Measurements from ENCODE around the gene SMIM17. TPM values are rescaled to one million over a fixed set of nuclear protein-coding genes. Genes with fewer than 3 reads are reported as not detected.

The SMIM17 gene
- total and polyA plus RNA-seq, 4 donors: 0.28 TPM; not detected in 3

- Histone ChIP-seq H3K36me3 (ENCODE audit: control insufficient read depth in 4 of 4, insufficient read depth in 3 of 4, low read depth in 1 of 4, low read length in 3 of 4) (peaks cover 0 to 15% (median 3%) of the 10 kb centered on the region in 4 donors), H3K9me3 (ENCODE audit: control insufficient read depth in 4 of 4, low read length in 3 of 4) (peaks cover 21 to 63% (median 44%) of the 10 kb centered on the region in 4 donors), H3K27me3 (ENCODE audit: control insufficient read depth in 4 of 4, insufficient read depth in 4 of 4, low read length in 3 of 4) (no peaks in the 10 kb centered on the region), H3K9ac (ENCODE audit: low read depth in 1 of 2, low read length in 2 of 2) (no peak overlapping the region), H3K4me3 (ENCODE audit: low read depth in 1 of 3, low read length in 3 of 3) (no peak overlapping the region), H3K4me1 (ENCODE audit: control insufficient read depth in 4 of 4, insufficient read depth in 4 of 4, low read length in 3 of 4) (no peaks in the 10 kb centered on the region), H3K27ac (ENCODE audit: low read depth in 1 of 2, low read length in 2 of 2) (no peak overlapping the region)
- TF ChIP-seq FOXA1 (IDR thresholded peaks at IDR 0.05): no peak
- TF ChIP-seq YY1 (IDR thresholded peaks at IDR 0.05): no peak
- TF ChIP-seq SP1 (IDR thresholded peaks at IDR 0.05): no peak
- no peak for TF ChIP-seq RAD21 (IDR thresholded peaks at IDR 0.05)
- no peak for TF ChIP-seq TAF1 (conservative IDR thresholded peaks at IDR 0.05)
- no peak for TF ChIP-seq HNF4G (IDR thresholded peaks at IDR 0.05)
- TF ChIP-seq, protein P1, sequence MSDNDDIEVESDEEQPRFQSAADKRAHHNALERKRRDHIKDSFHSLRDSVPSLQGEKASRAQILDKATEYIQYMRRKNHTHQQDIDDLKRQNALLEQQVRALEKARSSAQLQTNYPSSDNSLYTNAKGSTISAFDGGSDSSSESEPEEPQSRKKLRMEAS (IDR thresholded peaks at IDR 0.05): no peak
- no peak for TF ChIP-seq JUND (IDR thresholded peaks at IDR 0.05)
- no peak for TF ChIP-seq ATF3 (IDR thresholded peaks at IDR 0.05)
- TF ChIP-seq NR2F2 (IDR thresholded peaks at IDR 0.05): no peak
- TF ChIP-seq FOXA2 (IDR thresholded peaks at IDR 0.05): no peak
- TF ChIP-seq RXRA (IDR thresholded peaks at IDR 0.05): no peak
- TF ChIP-seq, protein P2, sequence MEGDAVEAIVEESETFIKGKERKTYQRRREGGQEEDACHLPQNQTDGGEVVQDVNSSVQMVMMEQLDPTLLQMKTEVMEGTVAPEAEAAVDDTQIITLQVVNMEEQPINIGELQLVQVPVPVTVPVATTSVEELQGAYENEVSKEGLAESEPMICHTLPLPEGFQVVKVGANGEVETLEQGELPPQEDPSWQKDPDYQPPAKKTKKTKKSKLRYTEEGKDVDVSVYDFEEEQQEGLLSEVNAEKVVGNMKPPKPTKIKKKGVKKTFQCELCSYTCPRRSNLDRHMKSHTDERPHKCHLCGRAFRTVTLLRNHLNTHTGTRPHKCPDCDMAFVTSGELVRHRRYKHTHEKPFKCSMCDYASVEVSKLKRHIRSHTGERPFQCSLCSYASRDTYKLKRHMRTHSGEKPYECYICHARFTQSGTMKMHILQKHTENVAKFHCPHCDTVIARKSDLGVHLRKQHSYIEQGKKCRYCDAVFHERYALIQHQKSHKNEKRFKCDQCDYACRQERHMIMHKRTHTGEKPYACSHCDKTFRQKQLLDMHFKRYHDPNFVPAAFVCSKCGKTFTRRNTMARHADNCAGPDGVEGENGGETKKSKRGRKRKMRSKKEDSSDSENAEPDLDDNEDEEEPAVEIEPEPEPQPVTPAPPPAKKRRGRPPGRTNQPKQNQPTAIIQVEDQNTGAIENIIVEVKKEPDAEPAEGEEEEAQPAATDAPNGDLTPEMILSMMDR (IDR thresholded peaks at IDR 0.05; ENCODE audit: low read depth, low read length, missing input control): no peak
- no peak for TF ChIP-seq GABPA (IDR thresholded peaks at IDR 0.05 in 1 of 2, conservative IDR thresholded peaks at IDR 0.05 in 1 of 2)
- TF ChIP-seq, protein P3, sequence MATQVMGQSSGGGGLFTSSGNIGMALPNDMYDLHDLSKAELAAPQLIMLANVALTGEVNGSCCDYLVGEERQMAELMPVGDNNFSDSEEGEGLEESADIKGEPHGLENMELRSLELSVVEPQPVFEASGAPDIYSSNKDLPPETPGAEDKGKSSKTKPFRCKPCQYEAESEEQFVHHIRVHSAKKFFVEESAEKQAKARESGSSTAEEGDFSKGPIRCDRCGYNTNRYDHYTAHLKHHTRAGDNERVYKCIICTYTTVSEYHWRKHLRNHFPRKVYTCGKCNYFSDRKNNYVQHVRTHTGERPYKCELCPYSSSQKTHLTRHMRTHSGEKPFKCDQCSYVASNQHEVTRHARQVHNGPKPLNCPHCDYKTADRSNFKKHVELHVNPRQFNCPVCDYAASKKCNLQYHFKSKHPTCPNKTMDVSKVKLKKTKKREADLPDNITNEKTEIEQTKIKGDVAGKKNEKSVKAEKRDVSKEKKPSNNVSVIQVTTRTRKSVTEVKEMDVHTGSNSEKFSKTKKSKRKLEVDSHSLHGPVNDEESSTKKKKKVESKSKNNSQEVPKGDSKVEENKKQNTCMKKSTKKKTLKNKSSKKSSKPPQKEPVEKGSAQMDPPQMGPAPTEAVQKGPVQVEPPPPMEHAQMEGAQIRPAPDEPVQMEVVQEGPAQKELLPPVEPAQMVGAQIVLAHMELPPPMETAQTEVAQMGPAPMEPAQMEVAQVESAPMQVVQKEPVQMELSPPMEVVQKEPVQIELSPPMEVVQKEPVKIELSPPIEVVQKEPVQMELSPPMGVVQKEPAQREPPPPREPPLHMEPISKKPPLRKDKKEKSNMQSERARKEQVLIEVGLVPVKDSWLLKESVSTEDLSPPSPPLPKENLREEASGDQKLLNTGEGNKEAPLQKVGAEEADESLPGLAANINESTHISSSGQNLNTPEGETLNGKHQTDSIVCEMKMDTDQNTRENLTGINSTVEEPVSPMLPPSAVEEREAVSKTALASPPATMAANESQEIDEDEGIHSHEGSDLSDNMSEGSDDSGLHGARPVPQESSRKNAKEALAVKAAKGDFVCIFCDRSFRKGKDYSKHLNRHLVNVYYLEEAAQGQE (IDR thresholded peaks at IDR 0.05): no peak
- TF ChIP-seq EGR1 (IDR thresholded peaks at IDR 0.05; ENCODE audit: low read depth in 2 of 2): no peak
- TF ChIP-seq HNF4A (conservative IDR thresholded peaks at IDR 0.05): no peak
- TF ChIP-seq, protein P4, sequence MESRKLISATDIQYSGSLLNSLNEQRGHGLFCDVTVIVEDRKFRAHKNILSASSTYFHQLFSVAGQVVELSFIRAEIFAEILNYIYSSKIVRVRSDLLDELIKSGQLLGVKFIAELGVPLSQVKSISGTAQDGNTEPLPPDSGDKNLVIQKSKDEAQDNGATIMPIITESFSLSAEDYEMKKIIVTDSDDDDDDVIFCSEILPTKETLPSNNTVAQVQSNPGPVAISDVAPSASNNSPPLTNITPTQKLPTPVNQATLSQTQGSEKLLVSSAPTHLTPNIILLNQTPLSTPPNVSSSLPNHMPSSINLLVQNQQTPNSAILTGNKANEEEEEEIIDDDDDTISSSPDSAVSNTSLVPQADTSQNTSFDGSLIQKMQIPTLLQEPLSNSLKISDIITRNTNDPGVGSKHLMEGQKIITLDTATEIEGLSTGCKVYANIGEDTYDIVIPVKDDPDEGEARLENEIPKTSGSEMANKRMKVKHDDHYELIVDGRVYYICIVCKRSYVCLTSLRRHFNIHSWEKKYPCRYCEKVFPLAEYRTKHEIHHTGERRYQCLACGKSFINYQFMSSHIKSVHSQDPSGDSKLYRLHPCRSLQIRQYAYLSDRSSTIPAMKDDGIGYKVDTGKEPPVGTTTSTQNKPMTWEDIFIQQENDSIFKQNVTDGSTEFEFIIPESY (IDR thresholded peaks at IDR 0.05): no peak
- WGBS: 79% methylated on average over 6 of the region's 6 CpGs
- DNase-seq (ENCODE audit: low spot score): no peak
These were observed 39.1 kb upstream of the SMIM17 start for GRCh38 chr19:56603829-56604228.

Measured in liver (tissue), 9 donors.